ENCODE results near the gene PPA2. TPM values are rescaled to one million over a fixed set of nuclear protein-coding genes. Genes with fewer than 3 reads are reported as not detected.

The PPA2 gene
- total RNA-seq, 1 experiment from 2014 or later, result 76.4 TPM

GRCh38 chr4:105440890-105441289 is 33.0 kb downstream of the PPA2 start:
- no peak for TF ChIP-seq CTCF (conservative IDR thresholded peaks at IDR 0.05)
- Histone ChIP-seq H2AK5ac (ENCODE audit: insufficient read length, low read length) (no peak overlapping the region), H3T11ph (ENCODE audit: low read length) (no peak overlapping the region), H4K20me1 (ENCODE audit: control insufficient read depth, insufficient read depth, insufficient read length) (no peaks in the 10 kb centered on the region), H4K8ac (replicated peaks; ENCODE audit: insufficient read length, low read depth, low read length) (no peak overlapping the region), H2BK15ac (ENCODE audit: low read depth, low read length) (no peak overlapping the region), H3K18ac (ENCODE audit: insufficient read length, low read depth, low read length) (no peak overlapping the region), H3K23me2 (ENCODE audit: insufficient read length, low read depth, low read length, poor library complexity, severe bottlenecking) (no peaks in the 10 kb centered on the region), H3K9ac (ENCODE audit: extremely low read depth, insufficient read length, low read length) (no peak overlapping the region), H2BK20ac (ENCODE audit: low read depth, low read length, poor library complexity, severe bottlenecking) (no peak overlapping the region), H3K27ac (ENCODE audit: insufficient read length, low read depth, low read length) (no peak overlapping the region), H3K27me3 (ENCODE audit: insufficient read depth, low read length) (no peaks in the 10 kb centered on the region), H2BK120ac (ENCODE audit: low read depth, low read length, poor library complexity, severe bottlenecking) (no peak overlapping the region), H2AFZ (ENCODE audit: low read length) (no peak overlapping the region), H3K4me1 (ENCODE audit: insufficient read depth, low read length) (no peaks in the 10 kb centered on the region), H2BK5ac (ENCODE audit: insufficient read length, low read length) (no peak overlapping the region), H3K56ac (ENCODE audit: insufficient read length, low read depth, low read length) (no peak overlapping the region), H2BK12ac (ENCODE audit: insufficient read length, low read depth, low read length) (no peak overlapping the region), H4K91ac (ENCODE audit: insufficient read length, low read depth, low read length) (no peak overlapping the region), H3K9me3 (ENCODE audit: control insufficient read depth, low read depth, low read length) (no peaks in the 10 kb centered on the region), H3K14ac (ENCODE audit: insufficient read depth, low read length) (no peak overlapping the region), H3K79me2 (ENCODE audit: insufficient read depth, low read length) (no peaks in the 10 kb centered on the region), H3K23ac (ENCODE audit: insufficient read length, low read depth, low read length) (no peak overlapping the region), H3K79me1 (ENCODE audit: insufficient read depth, low read depth, low read length, poor library complexity, severe bottlenecking) (no peaks in the 10 kb centered on the region), H3K4me2 (ENCODE audit: insufficient read depth, insufficient read length, low read length) (no peak overlapping the region), H4K5ac (ENCODE audit: insufficient read length, low read depth, low read length) (no peak overlapping the region), H3K4ac (ENCODE audit: low read depth, low read length) (no peak overlapping the region)
- Mint-ChIP-seq H3K36me3 (ENCODE audit: insufficient read depth in 1 of 3, low read depth in 3 of 3) (peaks cover 9 to 30% (median 28%) of the 10 kb centered on the region in 3 experiments), H3K4me1 (no peaks in the 10 kb centered on the region), H3K9me3 (no peaks in the 10 kb centered on the region), H3K27ac (no peak overlapping the region), H3K4me3 (no peak overlapping the region), H3K27me3 (ENCODE audit: low read depth) (no peaks in the 10 kb centered on the region)
- no peak for DNase-seq

All from H9 (cell line).